DOHH2 (cell line): Measurements from ENCODE around the gene EHD3.

Experiments used
- H3F3A ChIP-seq: fragments of 200-600 bp; sonication (generic), shearing (Covaris generic); 2 replicates; pipeline ENCODE4 v1.6.0; 2016; ENCODE audit warnings: antibody characterized with exemption, mild to moderate bottlenecking; ENCODE audit not compliant: control insufficient read depth, insufficient read depth
- H3K27ac ChIP-seq: fragments of 200-600 bp; sonication (generic); 2 replicates; pipeline ENCODE4 v1.5.1; 2014; ENCODE audit warnings: low read depth, mild to moderate bottlenecking, low read length, moderate library complexity
- H3K27me3 ChIP-seq: fragments of 200-600 bp; sonication (generic); 2 replicates; pipeline ENCODE4 v1.6.1; 2014; ENCODE audit warnings: mild to moderate bottlenecking, low read length, mixed read lengths; ENCODE audit not compliant: control insufficient read depth
- H3K36me3 ChIP-seq: fragments of 200-600 bp; sonication (generic); 2 replicates; pipeline ENCODE4 v1.6.1; 2014; ENCODE audit warnings: mild to moderate bottlenecking, low read length, moderate library complexity, mixed read lengths; ENCODE audit not compliant: control insufficient read depth
- H3K4me1 ChIP-seq: fragments of 200-600 bp; sonication (generic); 2 replicates; pipeline ENCODE4 v1.6.1; 2014; ENCODE audit warnings: mild to moderate bottlenecking, low read length, mixed read lengths; ENCODE audit not compliant: control insufficient read depth
- H3K4me2 ChIP-seq: fragments of 200-600 bp; sonication (generic); 2 replicates; pipeline ENCODE4 v1.6.0; 2014; ENCODE audit warnings: mild to moderate bottlenecking, low read length, moderate library complexity
- H3K4me3 ChIP-seq: fragments of 200-600 bp; sonication (generic); 2 replicates; pipeline ENCODE4 v1.5.1; 2014; ENCODE audit warnings: mild to moderate bottlenecking, low read length, mixed read lengths
- H3K79me2 ChIP-seq: fragments of 200-600 bp; sonication (generic); 2 replicates; pipeline ENCODE4 v1.6.1; 2014; ENCODE audit warnings: mild to moderate bottlenecking, low read length, mixed read lengths; ENCODE audit not compliant: control insufficient read depth
- H3K9me2 ChIP-seq: fragments of 200-600 bp; sonication (generic); replicated peaks from 2 replicates; pipeline ENCODE4 v1.6.1; 2014; ENCODE audit warnings: mild to moderate bottlenecking, low read length, mixed read lengths; ENCODE audit not compliant: control insufficient read depth
- H3K9me3 ChIP-seq: fragments of 200-600 bp; sonication (generic); 2 replicates; pipeline ENCODE4 v1.6.1; 2014; ENCODE audit warnings: antibody characterized with exemption, low read length, mixed read lengths; ENCODE audit not compliant: control insufficient read depth, insufficient read depth
- H4K20me1 ChIP-seq: fragments of 200-600 bp; sonication (generic); 2 replicates; pipeline ENCODE4 v1.6.0; 2014; ENCODE audit warnings: low read depth, mild to moderate bottlenecking, antibody characterized with exemption, low read length, moderate library complexity; ENCODE audit not compliant: control insufficient read depth, insufficient read depth
- CTCF ChIP-seq: fragments of 200-600 bp; sonication (generic); IDR thresholded peaks from one replicate; pipeline ENCODE4 v1.5.1; 2014; ENCODE audit warnings: antibody characterized with exemption, mild to moderate bottlenecking, low read depth, low read length; ENCODE audit not compliant: poor library complexity, severe bottlenecking
- EZH2phosphoT487 ChIP-seq: fragments of 200-600 bp; sonication (generic); IDR thresholded peaks from 2 replicates; pipeline ENCODE4 v1.6.1; 2017; ENCODE audit warnings: borderline replicate concordance, mild to moderate bottlenecking, antibody characterized with exemption, low read length, moderate library complexity, mixed read lengths

Gene EHD3

DNA sequence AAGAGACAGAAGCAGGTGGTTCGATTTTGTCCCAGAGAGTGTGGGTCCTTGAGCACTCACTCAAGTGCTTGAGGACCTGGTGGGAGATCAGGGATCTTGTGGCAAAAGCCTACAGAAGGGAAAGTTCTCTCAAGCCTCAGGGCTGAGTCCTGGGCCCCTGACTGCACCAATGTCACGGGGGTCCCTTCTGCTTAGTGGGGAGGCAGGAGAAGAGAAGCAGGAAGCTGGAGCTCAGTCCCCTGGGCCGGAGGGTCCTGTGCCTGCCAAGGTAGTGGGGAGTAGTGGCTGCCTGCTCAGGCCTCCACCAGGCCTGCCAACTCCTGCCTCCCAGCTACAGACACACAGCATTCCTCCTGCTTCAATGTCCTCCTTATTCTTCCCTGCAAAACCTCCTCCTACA is 28.3 kb upstream of the EHD3 start:
- Histone ChIP-seq H3K4me1 (peaks cover 12% of the 10 kb centered on the region), H3K27ac (no peak overlapping the region), H3K36me3 (no peaks in the 10 kb centered on the region), H3K9me2 (no peaks in the 10 kb centered on the region), H3K4me2 (no peak overlapping the region), H3K79me2 (no peaks in the 10 kb centered on the region), H3K9me3 (no peaks in the 10 kb centered on the region), H3F3A (no peaks in the 10 kb centered on the region), H3K27me3 (no peaks in the 10 kb centered on the region; the same call in 1 of the 2 replicates), H4K20me1 (no peaks in the 10 kb centered on the region), H3K4me3 (no peak overlapping the region)
- TF ChIP-seq EZH2phosphoT487, result no peak
- no peak for TF ChIP-seq CTCF

DNA sequence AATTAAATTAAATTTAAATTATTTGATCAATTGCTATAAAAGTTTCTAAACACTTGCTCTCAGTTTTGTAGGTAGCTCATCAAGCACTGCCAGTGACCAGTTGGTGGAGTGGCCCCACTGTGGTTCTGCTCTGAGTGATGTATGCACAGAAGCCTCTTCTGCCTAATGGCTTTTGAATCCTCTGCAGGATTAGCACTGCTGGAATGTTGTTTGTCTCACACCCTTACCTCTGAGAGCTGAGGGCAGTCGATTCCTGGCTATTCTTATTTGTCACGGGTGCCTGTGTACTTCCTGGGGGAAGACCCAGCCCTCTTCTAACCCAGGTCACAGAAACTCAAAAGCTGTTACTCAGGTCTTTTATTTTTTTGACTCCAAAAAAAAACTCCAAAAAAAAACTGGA is 26.2 kb upstream of the EHD3 start:
- H3K4me3 ChIP-seq, result no peak overlapping the region

GRCh38 chr2:31208240-31208639 is 25.7 kb upstream of the EHD3 start:
- Histone ChIP-seq H3K79me2 (no peaks in the 10 kb centered on the region), H3K27ac (no peak overlapping the region), H3K4me2 (no peak overlapping the region; the same call in 1 of the 2 replicates), H3F3A (no peaks in the 10 kb centered on the region), H3K9me2 (no peaks in the 10 kb centered on the region), H4K20me1 (no peaks in the 10 kb centered on the region), H3K4me3 (no peak overlapping the region), H3K9me3 (no peaks in the 10 kb centered on the region), H3K4me1 (peaks cover 12% of the 10 kb centered on the region), H3K36me3 (no peaks in the 10 kb centered on the region), H3K27me3 (no peaks in the 10 kb centered on the region; the same call in 1 of the 2 replicates)
- TF ChIP-seq CTCF (no peak), EZH2phosphoT487 (no peak)

More for the DNA sequence above, 26.2 kb upstream of the EHD3 start:
- H4K20me1 ChIP-seq, result no peaks in the 10 kb centered on the region
- H3K27me3 ChIP-seq, result no peaks in the 10 kb centered on the region; the same call in 1 of the 2 replicates
- no peak overlapping the region for H3K27ac ChIP-seq
- H3K4me2 ChIP-seq, result no peak overlapping the region
- H3K9me3 ChIP-seq, result no peaks in the 10 kb centered on the region
- no peaks in the 10 kb centered on the region for H3F3A ChIP-seq
- no peaks in the 10 kb centered on the region for H3K9me2 ChIP-seq
- no peak for TF ChIP-seq EZH2phosphoT487
- no peak for TF ChIP-seq CTCF
- H3K36me3 ChIP-seq, result no peaks in the 10 kb centered on the region
- H3K79me2 ChIP-seq, result no peaks in the 10 kb centered on the region
- peaks cover 12% of the 10 kb centered on the region for H3K4me1 ChIP-seq
